GM21723 (cell line): ENCODE measurements around the gene RFTN1.
A peak's percentile ranks its signal among the peaks of the same experiment; 100 is the strongest.

ENCODE experiments used
- ATAC-seq: cut with Tn5 transposase; IDR thresholded peaks from one replicate; pipeline ENCODE4 v1.9.1; 2021; ENCODE audit warnings: mild to moderate bottlenecking, moderate library complexity; ENCODE audit not compliant: unreplicated experiment

Gene RFTN1, protein sequence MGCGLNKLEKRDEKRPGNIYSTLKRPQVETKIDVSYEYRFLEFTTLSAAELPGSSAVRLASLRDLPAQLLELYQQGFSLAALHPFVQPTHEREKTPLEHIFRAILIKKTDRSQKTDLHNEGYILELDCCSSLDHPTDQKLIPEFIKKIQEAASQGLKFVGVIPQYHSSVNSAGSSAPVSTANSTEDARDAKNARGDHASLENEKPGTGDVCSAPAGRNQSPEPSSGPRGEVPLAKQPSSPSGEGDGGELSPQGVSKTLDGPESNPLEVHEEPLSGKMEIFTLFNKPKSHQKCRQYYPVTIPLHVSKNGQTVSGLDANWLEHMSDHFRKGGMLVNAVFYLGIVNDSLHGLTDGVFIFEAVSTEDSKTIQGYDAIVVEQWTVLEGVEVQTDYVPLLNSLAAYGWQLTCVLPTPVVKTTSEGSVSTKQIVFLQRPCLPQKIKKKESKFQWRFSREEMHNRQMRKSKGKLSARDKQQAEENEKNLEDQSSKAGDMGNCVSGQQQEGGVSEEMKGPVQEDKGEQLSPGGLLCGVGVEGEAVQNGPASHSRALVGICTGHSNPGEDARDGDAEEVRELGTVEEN

DNA sequence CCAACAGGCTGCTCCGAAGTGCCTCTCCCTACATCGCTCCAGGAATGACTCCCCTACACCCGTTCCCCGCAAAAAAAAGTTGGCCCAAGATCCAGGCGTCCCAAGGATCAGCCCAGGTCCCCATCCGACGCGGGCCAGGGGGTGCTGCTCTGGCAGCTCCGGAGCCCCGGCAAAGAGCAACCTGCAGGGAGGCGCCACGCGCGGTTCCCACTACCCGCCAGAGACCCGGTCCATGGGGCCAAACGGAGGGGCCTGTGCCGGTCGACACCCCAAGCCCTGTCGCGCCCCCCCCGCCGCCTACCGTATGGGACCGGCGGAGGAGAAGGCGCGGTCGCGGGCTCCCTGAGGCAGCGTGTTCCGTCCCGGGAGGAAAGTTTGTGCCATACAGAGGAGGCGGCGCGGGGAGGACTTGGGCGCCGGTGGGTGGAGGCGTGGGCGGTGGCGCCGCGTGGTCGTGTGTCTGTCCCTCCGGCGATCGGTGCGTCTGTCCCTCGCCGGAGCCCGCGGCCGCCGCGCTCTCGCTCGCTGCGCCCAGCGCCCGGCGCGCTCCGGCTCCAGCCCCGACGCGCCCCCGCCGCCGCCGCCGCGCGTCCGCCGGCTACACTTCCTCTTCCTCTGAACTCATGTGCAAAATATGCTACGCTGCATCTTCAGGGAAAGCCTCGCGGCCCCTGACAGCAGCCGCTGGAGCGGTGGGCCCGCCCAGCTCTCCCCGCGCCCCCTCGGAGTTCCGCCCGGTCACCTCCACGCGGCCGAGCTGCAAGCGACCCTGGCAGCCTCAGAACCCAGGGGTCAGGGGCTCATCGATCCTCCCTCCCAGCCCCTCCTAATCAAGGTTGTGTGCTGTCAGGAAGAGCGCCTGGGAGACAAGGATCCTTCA lies at the start of gene RFTN1:
RFTN1 (minus strand) TSS at position 559 of the 880 bp plus-strand sequence. CDS start 19,830 bp downstream, outside the sequence.
- no peak for ATAC-seq

DNA sequence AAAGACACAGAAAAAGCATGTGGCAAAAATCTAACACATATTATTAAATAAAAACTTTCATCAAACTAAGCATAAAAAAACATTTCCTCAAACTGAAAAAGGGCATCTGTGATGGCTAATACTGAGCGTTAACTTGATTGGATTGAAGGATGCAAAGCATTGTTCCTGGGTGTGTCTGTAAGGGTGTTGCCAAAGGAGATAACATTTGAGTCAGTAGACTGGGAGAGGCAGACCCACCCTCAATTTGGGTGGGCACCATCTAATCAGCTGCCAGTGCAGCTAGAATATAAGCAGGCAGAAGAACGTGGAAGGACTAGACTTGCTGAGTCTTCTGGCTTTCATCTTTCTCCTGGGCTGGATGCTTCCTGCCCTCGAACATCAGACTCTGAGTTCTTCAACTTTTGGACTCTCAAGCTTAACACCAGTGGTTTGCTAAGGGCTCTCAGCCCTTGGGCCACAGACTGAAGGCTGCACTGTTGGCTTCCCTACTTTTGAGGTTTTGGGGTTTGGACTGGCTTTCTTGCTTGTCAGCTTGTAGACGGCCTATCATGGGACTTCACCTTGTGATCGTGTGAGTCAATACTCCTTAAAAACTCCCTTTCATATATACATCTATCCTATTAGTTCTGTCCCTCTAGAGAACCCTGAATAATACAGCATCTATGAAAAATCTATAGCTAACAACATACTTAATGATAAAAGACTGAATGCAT lies 46.3 kb upstream of the RFTN1 start:
- ATAC-seq = no peak

DNA sequence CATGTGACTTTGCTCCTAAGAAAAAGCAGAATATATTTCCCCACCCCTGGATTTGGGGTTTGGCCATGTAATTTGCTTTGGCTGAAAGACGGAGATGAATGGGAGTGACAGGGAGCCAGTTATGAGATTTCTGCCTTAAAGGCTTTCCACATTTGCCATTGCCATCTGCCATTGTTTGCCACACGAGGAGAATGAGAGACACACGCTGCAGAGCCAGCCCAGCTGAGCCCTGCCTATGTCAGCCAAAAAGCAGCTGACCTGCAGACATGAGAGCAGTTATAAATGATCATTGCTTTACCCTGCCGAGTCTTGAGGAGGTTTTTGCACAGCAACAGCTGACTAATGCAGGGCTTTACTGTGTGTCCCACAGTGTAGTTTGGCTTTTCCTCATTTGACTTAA lies 40.6 kb upstream of the RFTN1 start:
- no peak for ATAC-seq

DNA sequence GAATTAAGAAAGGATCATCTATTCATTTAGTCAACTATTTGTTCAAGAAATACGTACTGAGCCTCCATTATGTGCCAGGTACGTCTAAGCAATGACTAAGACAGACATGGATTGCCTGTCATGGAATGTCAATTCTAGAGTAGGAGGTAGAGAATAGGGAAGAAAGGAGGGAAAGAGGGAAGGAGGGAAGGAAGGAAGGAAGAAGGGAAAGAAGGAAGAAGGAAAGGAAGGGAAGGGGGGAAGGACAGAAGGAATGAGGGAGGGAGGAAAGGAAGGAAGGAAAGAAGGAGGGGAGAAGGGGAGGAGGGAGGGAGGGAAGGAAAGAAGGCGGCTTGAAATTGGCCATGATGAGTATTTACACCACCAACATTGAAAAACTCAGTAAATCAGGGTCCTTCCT lies 39.3 kb upstream of the RFTN1 start:
- no peak for ATAC-seq

DNA sequence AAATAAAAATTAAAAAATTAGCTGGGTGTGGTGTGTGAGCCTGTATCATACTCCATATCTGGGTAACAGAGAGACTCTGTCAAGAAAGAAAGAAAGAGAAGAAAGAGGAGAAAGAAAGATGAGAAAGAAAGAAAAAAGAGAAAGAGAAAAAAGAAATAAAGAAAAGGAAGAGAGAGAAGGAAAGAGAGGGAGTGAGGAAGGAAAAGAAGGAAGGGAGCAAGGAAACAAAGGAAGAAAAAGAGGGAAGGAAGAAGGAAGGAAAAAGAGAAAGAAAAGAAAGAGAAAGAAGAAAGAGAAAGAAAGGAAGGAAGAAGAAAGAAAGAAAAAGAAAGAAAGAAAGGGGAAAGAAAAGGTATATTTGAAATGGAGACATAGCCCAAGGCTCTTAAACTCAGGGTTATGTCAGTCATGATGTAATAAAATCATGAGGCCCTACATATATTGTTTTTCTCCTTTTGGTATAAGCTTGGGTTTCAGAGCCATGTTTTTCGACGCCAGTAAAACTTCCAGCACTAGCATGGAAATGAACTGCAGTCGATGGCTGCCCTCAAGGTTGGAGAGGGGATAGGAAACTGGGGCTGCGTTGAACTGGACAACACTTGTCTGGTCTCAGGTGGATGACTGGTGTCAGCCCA lies 38.0 kb upstream of the RFTN1 start:
- ATAC-seq = no peak

DNA sequence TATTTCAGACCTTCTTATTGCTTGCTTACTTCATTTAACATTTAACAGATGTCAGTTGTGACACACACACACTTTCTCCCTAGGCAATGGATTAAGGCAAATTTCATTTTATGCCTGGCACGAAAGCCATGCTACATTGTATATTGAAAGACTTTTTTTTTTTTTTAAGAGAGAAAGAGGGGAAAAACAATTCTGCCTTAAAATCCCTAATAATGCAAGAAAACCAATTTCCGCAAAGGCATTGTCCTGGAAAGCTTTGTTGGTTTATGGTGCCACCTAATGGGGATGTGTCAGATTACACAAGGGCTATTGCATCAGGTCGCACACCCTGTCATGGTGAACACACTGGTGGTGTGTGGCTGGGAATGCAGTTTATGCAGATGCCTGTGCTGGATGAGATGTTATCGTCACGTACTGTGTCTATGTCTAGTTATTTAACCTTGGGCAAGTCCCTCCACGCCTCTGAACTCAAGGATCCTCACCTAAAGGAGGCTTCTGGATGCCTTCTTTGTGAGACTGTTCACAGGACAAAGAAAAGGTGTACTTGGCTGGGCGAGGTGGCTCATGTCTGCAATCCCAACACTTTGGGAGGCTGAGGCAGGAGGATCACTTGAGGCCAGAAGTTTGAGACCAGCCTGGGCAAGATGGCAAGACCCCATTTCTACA lies 37.3 kb upstream of the RFTN1 start:
- peak; percentile 88 for ATAC-seq

DNA sequence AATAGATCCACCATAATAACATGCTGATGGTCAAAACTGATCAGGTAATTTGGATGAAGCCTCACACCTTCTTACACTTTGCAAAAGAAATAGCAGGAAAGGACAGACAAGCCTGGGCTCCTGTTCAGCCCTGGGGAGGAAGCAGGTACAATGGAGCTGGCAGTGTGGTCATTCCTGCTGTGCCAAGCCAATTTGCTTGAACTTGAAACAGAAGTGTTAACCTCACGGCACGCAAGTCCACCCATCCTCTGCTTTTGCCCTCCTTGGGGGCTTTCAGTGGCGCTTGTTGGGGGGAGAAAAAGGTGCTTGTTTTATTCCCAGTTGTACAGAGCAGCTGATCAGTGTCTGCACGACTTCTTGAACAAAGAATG lies 36.8 kb upstream of the RFTN1 start:
- no peak for ATAC-seq

DNA sequence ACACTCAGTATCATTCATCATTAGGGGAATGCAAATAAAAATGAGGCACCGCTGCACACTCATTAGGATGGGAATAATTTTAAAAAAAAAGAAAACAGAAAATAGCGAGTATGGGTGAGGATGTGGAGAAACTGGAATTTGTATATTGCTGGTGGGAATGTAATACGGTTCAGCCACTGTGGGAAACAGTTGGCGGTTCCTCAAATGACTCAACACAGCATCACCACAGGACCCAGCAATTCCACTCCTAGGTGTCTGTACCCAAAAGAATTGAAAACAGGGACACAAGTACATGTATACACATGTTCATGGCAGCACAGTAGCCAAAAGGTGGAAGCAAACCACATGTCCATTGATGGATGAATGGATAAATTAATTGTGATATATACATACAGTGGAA lies 35.2 kb upstream of the RFTN1 start:
- ATAC-seq = no peak

DNA sequence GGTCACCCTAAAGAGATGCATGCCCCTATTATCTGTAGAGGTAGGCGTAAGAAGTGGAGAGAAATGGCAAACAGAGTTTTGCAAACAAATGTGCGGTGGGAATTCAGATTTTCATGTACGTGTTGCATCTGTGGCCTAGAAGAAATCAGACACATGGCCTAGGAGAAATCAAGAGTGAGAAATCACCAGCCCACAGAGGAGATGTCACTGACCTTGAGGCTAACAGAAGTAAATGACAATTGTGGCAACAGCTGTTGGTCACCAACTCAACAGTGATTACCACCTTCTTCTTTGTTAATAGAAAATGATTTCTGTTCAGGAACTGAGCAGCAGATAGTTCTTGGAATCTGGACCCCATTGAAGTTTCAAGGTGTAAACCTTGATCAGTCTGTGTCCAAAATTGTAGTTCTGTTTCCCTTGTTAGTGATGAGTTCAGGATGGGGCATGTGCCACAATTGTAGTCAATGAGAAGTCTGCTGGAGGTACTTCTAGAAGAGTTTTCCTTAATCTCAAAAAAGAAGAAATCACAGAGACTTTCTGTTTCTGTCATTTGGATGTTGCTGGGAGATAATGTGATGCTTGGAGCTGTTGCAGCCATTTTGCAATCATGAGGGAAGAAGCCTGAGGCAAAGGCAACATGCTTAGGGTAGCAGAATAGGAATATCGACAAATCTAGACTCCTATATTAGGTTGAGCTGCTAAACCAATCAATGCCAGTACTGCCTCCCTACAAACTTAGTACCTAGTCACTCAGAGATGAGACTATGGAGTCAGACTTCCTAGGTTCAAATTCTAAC lies 34.3 kb upstream of the RFTN1 start:
- ATAC-seq = no peak

DNA sequence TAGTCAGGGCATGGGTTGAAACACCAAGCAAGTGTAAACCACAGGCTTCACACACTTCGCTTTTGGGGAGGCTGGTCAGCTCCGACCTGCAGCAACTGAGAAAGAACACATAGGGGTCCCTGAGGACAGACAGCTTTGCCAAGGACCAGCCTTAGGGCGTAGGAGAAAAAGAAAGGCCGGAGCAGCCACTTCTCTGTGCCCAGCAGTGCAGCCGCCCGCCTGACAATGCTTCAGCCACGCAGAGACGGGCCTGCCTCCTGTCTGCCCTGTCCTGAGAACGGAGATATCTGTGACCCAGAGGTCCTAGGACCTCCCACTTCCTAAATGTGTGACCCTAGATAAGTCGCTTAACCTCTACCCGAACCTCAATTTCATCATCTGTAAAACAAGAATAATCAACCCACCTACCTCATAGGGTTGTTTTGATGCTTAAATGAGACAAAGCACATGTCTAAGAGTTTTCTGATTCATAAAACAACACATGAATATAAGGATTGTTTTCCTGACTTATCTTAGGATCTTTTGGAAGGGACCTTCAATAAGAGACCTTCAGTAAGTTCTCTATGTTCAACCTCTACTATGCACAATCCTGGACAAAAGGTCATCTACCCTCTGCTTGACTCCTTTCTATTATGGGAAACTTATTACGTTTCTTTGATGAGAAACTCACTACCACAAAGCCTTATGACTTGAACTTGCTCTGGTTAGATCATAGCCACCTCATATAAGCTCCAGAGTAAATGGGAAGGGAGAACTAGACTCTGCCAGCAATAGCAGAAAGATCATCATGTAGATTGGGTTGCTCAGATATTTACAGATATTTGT lies 32.9 kb upstream of the RFTN1 start:
- no peak for ATAC-seq

DNA sequence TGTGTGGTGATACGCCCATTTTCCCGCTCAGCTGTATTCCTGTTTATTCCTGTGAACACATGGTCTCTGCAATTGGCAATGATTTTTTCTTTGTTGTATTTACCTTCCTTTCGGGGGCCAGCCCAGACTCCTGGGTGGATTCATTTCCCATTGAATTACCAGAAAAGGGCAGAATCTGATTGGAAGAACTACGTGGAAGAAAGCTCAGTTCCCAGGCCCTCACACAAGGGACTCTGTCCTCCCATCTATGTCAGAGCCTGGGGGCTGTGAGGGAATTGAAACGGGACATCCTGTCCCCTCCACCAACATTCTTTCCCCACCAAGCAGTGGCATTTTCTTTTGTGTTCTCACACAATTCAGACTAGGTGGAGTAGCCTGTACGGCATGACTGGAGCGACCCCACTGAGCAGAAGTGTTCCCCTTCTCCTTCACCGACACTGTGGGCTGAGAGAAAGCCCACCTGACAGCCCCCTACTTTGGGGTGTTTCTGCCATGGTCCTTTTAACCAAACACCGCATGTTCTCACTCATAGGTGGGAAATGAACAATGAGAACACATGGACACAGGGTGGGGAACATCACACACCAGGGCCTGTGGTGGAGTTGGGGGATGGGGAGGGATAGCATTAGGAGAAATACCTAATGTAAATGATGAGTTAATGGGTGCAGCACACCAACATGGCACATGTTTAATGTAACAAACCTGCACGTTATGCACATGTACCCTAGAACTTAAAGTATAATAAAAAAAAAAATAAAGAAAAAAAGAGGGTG lies 32.1 kb upstream of the RFTN1 start:
- no peak for ATAC-seq

DNA sequence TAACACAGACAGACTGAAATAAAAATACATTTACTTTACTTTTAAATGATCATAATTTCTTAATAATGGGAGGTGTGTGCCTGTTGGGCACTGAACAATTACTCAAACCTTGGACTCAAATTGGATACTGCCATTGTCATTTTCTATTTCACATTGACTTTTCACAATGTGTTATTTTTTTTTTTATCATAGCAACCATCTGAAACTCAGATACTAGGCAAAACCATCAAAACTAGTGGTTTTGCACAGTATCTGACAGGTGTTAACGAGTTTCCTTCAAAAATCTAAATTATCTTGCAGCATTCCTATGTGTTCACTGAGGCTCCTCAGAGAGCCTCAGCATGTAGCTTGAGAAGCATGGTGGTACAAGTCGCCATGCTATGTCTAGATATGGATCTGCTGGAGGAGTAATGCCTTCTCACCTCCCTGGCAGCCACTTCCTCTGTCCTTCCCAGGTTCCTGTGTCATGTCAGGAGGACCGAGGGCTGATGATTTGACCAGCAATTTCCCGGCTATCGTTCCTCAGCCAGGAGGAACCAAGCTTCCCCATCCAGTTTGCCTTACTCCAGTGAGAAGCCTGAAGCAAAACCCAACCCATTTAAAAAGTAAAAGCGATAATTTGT lies 29.9 kb upstream of the RFTN1 start:
- no peak for ATAC-seq

DNA sequence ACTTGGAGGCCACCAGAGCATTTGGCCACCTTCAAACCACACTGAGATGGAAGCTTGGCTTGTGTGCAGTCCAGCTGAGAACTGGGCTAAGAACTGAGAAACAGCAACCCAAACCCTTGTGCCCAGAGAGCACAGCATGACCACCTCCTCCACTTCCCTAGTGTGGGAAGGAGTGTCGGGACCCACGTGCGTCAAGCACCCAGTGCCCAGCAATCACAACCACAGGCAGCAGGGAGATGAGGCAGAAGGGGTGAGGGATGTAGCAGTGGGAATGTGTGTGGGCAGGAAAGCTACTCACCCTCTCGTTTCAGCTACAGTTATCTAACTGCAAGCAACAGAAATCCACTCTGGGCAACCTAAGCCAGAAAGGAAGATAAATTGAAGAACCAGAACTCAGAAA lies 25.0 kb upstream of the RFTN1 start:
- ATAC-seq = no peak

DNA sequence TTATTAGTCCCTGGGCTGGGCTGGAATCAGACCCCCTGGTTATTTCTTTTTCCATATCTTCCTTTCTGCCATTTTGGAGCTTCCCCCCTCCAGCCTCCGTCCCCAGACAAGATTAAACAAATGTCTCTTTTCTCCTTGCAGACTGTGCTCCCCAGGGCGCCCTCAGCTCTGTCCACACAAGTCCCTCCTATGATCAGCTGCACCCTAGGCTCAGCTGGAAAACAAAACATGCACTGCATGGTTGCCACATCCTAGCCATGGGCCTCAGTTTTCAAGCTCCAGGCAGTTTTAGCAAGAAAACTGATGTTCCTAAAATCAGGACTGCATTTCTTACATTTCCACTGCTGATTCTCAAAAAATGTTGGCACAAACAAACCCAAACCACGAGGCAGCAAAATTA lies 23.5 kb upstream of the RFTN1 start:
- no peak for ATAC-seq

DNA sequence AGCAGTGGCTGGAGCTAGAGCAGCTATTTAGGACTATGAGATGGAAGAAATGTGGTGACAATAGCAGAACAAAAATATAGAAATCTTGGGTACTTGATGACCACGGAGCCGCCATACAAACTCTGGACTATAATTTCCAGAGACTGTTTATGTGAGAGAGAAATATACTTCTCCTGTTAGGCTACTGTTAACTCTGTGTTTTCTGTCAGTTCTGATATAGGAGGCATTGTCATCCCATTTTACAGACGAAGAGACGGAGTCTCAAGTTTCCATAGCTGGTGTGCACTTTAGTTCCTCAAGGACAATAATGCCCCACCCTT lies 22.8 kb upstream of the RFTN1 start:
- ATAC-seq = no peak

DNA sequence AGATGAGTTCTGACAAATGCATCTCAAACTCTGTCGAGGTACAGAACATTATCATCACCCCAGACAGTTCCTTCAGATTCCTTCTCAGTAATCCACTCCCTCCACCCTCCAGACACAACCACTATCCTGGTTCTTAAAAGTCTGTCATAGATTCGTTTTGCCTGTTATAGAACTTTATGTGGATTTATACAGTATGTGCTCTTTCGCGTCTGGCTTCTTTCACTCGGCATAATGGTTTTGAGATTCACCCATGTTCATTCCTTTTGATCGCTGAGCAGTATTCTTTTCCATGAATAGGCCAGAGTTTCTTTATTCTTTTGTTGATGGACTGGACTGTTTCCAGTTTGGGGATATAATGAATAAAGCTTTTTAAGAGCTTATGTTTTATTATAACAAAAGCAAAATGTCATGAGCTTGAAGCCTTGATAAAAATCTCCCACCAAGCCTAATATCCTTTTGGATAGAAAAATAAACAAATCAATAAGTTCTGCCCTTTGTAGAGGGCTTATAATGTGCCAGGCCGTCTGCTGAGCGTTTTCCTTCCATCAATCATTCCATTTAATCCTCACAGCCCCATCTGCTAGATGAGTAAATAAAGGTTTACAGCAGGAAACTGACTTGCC lies 21.3 kb upstream of the RFTN1 start:
- no peak for ATAC-seq
